Measurements from ENCODE around the gene NPAS3.

- TF ChIP-seq JUND (IDR thresholded peaks at IDR 0.05) (no peak), CTCF (IDR thresholded peaks at IDR 0.05 in 2 of 3, conservative IDR thresholded peaks at IDR 0.05 in 1 of 3; ENCODE audit: borderline replicate concordance in 1 of 3, insufficient read depth in 1 of 3, low read depth in 2 of 3, low read length in 2 of 3) (no peak), POLR2AphosphoS5 (IDR thresholded peaks at IDR 0.05; ENCODE audit: low read depth, low read length) (no peak)
Measured at GRCh38 chr14:33207467-33208017, 268.9 kb downstream of the NPAS3 start.
